Right ventricle myocardium inferior (tissue), 1 donor: ENCODE results near the gene YTHDC2. TPM values are rescaled to one million over a fixed set of nuclear protein-coding genes. Genes with fewer than 3 reads are reported as not detected.

Experiments used
- total RNA-seq: library from RNA; stranded (reverse); fragmentation: NEBNext Ultra II Directional; extraction: Animal tissue kit (Norgen Biotek cat#: 25700); gene quantifications from one replicate; pipeline ENCODE4 v1.2.1, GENCODE V29; 2021
- donor health status: DM: no; HTN: yes; CAD: no; lungs with severe emphysema.

Gene YTHDC2
- total RNA-seq, 1 donor from 2014 or later = 12.6 TPM

Other genes starting within 250 kb of the YTHDC2 start
- not detected for gene TSSK1B, start 78.7 kb upstream of the YTHDC2 start, total RNA-seq
- 31.9 TPM for gene MCC, start 25.2 kb upstream of the YTHDC2 start, total RNA-seq